ENCODE measurements around the gene SMCHD1.

GRCh38 chr18:2644535-2644934, 11.0 kb upstream of the SMCHD1 start:
- TF ChIP-seq, protein P1, sequence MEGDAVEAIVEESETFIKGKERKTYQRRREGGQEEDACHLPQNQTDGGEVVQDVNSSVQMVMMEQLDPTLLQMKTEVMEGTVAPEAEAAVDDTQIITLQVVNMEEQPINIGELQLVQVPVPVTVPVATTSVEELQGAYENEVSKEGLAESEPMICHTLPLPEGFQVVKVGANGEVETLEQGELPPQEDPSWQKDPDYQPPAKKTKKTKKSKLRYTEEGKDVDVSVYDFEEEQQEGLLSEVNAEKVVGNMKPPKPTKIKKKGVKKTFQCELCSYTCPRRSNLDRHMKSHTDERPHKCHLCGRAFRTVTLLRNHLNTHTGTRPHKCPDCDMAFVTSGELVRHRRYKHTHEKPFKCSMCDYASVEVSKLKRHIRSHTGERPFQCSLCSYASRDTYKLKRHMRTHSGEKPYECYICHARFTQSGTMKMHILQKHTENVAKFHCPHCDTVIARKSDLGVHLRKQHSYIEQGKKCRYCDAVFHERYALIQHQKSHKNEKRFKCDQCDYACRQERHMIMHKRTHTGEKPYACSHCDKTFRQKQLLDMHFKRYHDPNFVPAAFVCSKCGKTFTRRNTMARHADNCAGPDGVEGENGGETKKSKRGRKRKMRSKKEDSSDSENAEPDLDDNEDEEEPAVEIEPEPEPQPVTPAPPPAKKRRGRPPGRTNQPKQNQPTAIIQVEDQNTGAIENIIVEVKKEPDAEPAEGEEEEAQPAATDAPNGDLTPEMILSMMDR (IDR thresholded peaks at IDR 0.05), result no peak
- no peak for TF ChIP-seq POLR2A (IDR thresholded peaks at IDR 0.05)

Data from esophagus squamous epithelium (tissue), 4 donors.